ENCODE results near the gene SLC22A3.

- TF ChIP-seq, protein P1, sequence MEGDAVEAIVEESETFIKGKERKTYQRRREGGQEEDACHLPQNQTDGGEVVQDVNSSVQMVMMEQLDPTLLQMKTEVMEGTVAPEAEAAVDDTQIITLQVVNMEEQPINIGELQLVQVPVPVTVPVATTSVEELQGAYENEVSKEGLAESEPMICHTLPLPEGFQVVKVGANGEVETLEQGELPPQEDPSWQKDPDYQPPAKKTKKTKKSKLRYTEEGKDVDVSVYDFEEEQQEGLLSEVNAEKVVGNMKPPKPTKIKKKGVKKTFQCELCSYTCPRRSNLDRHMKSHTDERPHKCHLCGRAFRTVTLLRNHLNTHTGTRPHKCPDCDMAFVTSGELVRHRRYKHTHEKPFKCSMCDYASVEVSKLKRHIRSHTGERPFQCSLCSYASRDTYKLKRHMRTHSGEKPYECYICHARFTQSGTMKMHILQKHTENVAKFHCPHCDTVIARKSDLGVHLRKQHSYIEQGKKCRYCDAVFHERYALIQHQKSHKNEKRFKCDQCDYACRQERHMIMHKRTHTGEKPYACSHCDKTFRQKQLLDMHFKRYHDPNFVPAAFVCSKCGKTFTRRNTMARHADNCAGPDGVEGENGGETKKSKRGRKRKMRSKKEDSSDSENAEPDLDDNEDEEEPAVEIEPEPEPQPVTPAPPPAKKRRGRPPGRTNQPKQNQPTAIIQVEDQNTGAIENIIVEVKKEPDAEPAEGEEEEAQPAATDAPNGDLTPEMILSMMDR (IDR thresholded peaks at IDR 0.05), result no peak
- TF ChIP-seq ZFX (IDR thresholded peaks at IDR 0.05; ENCODE audit: borderline replicate concordance), result no peak
Observed at GRCh38 chr6:160333101-160333500, 15.1 kb upstream of the SLC22A3 start.
